G401 (cell line): Measurements from ENCODE around the gene ZNF195. TPM values are rescaled to one million over a fixed set of nuclear protein-coding genes. Genes with fewer than 3 reads are reported as not detected.
"Not testable (repeated sequence)": the region's sequence is repeated elsewhere in the genome, so short reads cannot be mapped to it uniquely, and the experiment has no call there.

Experiments
- DNase-seq: peaks from one replicate; pipeline ENCODE4 v3.0.0-alpha.2; 2015; ENCODE audit warnings: low spot score
- in situ Hi-C: cut with HindIII; loops from 2 replicates; pipeline ENCODE4 v1.10.0; 2016; ENCODE audit warnings: low sequenced_read_pairs, mixed read lengths
- total RNA-seq: library from RNA; depleted of rRNA; stranded (reverse); fragments of >200 nt; shearing (Covaris generic); gene quantifications from 2 replicates; pipeline ENCODE4 v1.2.3, GENCODE V29; 2014

The ZNF195 gene
- total RNA-seq, 1 experiment from 2014 or later, result 42.9 TPM

GRCh38 chr11:3359092-3359824, 19.7 kb downstream of the ZNF195 start:
- DNase-seq, result no peak
- in situ Hi-C loops, result no loop called here

DNA sequence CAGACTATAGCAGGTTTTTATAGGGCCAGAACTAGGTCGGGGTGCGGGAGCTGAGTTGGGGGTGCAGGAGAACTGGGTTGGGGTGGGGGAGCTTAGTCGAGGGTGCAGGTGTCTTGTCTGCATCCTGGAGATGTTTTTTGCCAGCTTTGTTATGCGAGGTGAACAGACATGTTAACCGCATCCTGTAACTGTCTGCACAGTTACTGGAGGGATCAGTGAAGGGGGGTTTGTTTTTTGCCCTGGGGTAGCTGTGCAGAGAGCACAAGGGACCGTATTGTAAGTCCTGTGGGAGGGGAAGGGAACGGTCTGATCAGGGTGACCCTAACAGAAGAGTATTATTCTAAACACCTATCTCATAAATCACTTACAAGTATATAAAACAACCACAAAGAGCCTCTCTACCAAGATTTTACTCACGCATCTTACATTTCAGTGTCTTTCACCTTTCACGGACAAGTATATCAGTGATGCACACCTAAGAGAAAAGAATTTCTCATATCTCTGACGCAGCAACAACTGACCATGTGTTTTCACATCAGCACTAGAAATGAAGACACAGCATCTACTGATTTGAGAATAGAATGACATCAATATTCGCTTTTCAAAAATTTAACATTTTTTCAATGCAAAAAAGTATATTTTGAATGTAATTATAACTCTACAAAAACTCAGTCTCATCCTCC, 20.8 kb downstream of the ZNF195 start:
- no peak for DNase-seq
- in situ Hi-C loops, result no loop called here

- no peak for DNase-seq
- in situ Hi-C loops, result no loop called here
Observed at GRCh38 chr11:3357302-3357701, 21.6 kb downstream of the ZNF195 start.

GRCh38 chr11:3356858-3357257, 22.1 kb downstream of the ZNF195 start:
- in situ Hi-C loops, result no loop called here
- DNase-seq, result no peak

GRCh38 chr11:3353066-3353465, 25.9 kb downstream of the ZNF195 start:
- in situ Hi-C loops, result no loop called here
- no peak for DNase-seq

GRCh38 chr11:3347127-3347526, 31.8 kb downstream of the ZNF195 start:
- in situ Hi-C loops, result no loop called here

DNA sequence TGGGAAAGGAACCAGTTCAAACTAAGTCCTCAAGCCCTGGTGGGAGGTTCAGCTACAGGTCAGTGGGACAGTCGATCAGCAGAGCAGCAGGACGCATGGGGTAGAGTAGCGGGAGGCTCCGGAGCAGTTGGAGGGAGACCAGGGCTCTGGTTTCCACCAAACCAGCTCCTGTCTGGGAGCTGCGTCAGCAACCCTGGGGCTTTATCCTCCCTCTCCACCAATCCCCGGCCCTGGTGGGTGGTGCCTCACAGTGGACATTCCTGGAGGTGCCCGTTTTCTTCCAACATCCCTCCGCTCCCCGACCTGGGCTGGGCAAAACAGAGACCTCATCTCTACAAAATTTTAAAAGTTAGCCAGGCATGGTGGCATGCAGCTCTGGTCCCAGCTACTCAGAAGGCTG, 32.4 kb downstream of the ZNF195 start:
- DNase-seq, result no peak
- in situ Hi-C loops, result no loop called here

More at GRCh38 chr11:3347127-3347526, 31.8 kb downstream of the ZNF195 start:
- DNase-seq, result no peak

DNA sequence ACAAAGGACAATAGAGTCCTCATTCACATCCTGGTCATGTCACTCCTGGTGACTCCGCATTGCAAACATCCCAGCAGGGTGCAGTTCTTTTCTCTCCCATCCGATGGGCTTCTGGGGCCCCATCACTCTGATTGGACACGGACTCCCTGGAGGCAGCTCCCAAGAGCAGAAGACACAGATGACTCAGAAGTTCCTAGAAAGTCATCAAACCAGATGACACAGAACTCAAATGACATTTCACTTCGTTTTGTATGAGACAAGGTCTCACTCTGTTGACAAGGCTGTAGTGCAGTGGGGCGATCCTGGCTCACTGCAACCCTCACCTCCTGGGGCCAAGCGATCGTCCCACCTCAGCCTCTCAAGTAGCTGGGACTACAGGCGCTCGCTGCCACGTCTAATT, 33.2 kb downstream of the ZNF195 start:
- DNase-seq, result no peak
- in situ Hi-C loops, result no loop called here

- no peak for DNase-seq
- in situ Hi-C loops, result no loop called here
Observed at GRCh38 chr11:3344327-3345174, 34.4 kb downstream of the ZNF195 start.

DNA sequence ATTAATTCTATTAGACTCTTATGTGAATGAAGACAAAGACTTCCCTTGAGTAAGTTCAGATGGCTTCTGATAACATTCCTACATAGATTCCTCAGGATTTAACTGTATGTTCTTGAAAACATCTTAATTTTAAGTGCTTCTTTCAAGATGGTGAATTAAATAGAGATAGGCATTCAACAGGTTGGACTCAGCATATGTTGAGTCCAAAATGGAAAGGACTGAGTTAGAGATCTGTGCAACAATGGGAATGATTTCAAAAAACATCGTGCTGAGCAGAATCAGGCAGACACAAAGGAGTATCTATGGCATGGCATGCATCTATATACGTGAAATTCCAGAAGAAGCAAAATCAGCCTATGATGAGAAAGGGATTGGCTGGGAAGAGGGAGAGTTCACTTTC, 36.2 kb downstream of the ZNF195 start:
- in situ Hi-C loops, result no loop called here

GRCh38 chr11:3341298-3341697, 37.6 kb downstream of the ZNF195 start:
- peak; percentile 18 for DNase-seq

More for the DNA sequence above, 36.2 kb downstream of the ZNF195 start:
- DNase-seq, result no peak

GRCh38 chr11:3340025-3340424, 38.9 kb downstream of the ZNF195 start:
- DNase-seq, result no peak
- in situ Hi-C loops, result no loop called here

More at GRCh38 chr11:3341298-3341697, 37.6 kb downstream of the ZNF195 start:
- in situ Hi-C loops, result no loop called here

GRCh38 chr11:3339340-3339624, 39.7 kb downstream of the ZNF195 start:
- in situ Hi-C loops, result no loop called here
- DNase-seq, result no peak

GRCh38 chr11:3338569-3339339, 40.2 kb downstream of the ZNF195 start:
- in situ Hi-C loops, result no loop called here
- DNase-seq, result no peak

DNA sequence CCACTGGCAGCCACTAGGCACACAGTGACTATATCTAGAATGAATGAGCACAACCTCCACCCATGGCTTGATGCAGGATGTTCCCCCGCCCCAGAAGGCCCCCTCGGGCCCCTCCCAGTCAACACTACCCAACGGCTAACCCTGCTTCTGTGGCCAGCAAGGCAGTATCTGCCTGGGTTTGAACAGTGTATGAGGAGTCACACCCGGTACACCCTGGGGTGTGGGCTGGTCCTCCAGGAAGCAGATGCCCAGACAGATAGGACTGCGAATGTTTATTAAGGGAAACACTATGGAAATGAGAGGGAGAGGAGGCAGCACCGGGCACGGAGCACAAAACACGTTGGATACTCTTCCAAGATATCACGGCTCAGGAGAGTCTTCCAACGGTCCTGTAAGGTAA, 42.5 kb downstream of the ZNF195 start:
- in situ Hi-C loops, result not testable (repeated sequence)

DNA sequence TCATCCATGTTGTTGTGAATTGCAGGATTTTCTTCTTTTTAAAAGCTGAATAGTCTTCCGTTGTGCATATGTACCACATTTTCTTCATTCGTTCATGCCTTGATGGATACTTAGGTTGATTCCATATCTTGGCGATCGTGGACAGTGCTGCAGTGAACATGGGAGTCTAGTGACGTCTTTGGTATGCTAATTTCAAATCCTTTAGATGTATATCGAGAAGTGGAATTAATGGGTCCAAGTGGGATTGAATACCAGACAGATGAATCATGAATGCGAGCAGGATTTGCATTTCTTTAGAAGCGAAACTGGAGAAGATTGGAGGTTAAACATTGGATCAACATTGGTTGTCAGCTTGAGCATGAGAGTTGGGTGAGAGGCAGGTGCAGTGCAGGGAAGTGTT, 45.8 kb downstream of the ZNF195 start:
- DNase-seq, in situ Hi-C loops: not testable (repeated sequence)

More for the DNA sequence above, 42.5 kb downstream of the ZNF195 start:
- DNase-seq, result not testable (repeated sequence)

GRCh38 chr11:3331078-3331477, 47.9 kb downstream of the ZNF195 start:
- DNase-seq, in situ Hi-C loops: not testable (repeated sequence)

- in situ Hi-C loops, DNase-seq: not testable (repeated sequence)
Observed at GRCh38 chr11:3330064-3330463, 48.9 kb downstream of the ZNF195 start.

DNA sequence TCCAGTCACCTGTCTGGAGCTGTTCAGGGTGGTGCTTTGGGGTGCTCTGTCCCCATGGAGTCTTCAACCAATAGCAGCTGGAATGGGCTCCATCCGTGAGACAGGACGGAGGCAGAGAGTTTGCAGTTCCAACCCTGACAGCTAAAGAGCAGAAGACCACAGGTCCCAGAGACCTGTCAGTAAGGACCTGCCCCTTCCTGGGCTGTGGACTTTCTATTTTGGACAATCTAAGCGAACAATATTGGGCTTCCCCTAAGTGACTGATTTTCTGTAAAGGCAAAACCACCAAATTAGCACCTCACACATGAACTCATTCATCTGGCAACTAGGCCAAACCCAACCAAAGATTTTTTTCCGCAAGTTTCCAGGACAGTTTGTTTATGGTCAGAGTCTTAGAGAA, 50.4 kb downstream of the ZNF195 start:
- DNase-seq, in situ Hi-C loops: not testable (repeated sequence)
